OCI-LY1 (cell line): Measurements from ENCODE around the gene SHE.

Experiments used
- CTCF ChIP-seq: fragments of 200-600 bp; sonication (generic), shearing (Covaris generic); IDR thresholded peaks from 2 replicates; pipeline ENCODE4 v1.5.1; 2017; ENCODE audit warnings: mild to moderate bottlenecking, antibody characterized with exemption, low read length, moderate library complexity, mixed read lengths
- EZH2 ChIP-seq: fragments of 200-600 bp; sonication (generic), shearing (Covaris generic); IDR thresholded peaks from 2 replicates; pipeline ENCODE4 v1.8.0; 2017; ENCODE audit warnings: borderline replicate concordance, mixed run types, mild to moderate bottlenecking, antibody characterized with exemption, low read length, moderate library complexity, mixed read lengths

DNA sequence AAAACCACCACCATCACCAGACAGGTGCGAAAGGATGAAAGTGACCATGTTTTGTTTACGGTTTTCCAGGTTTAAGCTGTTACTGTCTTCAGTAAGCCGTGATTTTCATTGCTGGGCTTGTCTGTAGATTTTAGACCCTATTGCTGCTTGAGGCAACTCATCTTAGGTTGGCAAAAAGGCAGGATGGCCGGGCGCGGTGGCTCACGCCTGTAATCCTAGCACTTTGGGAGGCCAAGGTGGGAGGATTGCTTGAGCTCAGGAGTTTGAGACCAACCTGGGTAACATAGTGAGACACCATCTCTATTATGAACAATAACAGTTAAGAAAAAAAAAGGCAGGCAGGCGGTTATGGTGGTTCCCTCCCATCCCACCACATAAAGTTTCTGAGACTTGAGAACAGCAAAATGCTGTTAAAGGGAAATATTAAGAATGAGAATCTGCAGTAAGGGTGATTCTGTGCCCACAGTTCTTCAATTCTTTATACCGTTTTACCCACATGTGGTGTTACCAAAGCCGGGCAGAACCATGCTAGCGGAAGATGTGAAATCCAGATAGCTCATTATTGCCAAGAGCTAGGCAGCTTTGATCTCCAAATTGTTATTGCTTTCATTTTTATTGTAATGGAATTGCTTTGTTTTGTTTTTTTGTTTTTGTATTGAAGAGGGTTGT lies 34.6 kb downstream of the SHE start:
- TF ChIP-seq CTCF: no peak
- TF ChIP-seq EZH2: no peak
